Activated CD4-positive, CD25-positive, alpha-beta regulatory T cell treated with anti-CD3 and anti-CD28 coated beads, Interleukin-2, amount 50 U/mL, for 24 hours (primary cell): ENCODE data around the gene KRTAP10-10.
A peak's percentile ranks its signal among the peaks of the same experiment; 100 is the strongest.
"Not testable (repeated sequence)": the region's sequence is repeated elsewhere in the genome, so short reads cannot be mapped to it uniquely, and the experiment has no call there.

Source experiments
- ATAC-seq, 2 donors: fragments of 150-1000 bp; cut with Tn5 transposase; one replicate each; pipeline ENCODE4 v1.10.0; 2021; ENCODE audit warnings: mild to moderate bottlenecking in 1 of 2, moderate library complexity in 1 of 2

Gene KRTAP10-10

GRCh38 chr21:44603109-44603875, 33.9 kb upstream of the KRTAP10-10 start:
- no peak for ATAC-seq

GRCh38 chr21:44603911-44604310, 33.2 kb upstream of the KRTAP10-10 start:
- no peak for ATAC-seq

- ATAC-seq = no peak
These were observed 30.7 kb upstream of the KRTAP10-10 start for GRCh38 chr21:44606495-44606894.

- ATAC-seq = no peak
These were observed 28.0 kb upstream of the KRTAP10-10 start for GRCh38 chr21:44609193-44609592.

GRCh38 chr21:44610157-44610843, 26.9 kb upstream of the KRTAP10-10 start:
- ATAC-seq = not testable (repeated sequence)

- ATAC-seq = no peak
These were observed 25.6 kb upstream of the KRTAP10-10 start for GRCh38 chr21:44611551-44611950.

- ATAC-seq = no peak
These were observed 25.1 kb upstream of the KRTAP10-10 start, which contains the start of gene KRTAP10-8 for GRCh38 chr21:44612029-44612486. TSS of gene KRTAP10-8 (plus strand) at chr21:44612079. CDS start at chr21:44612101, 22 bp downstream.

- no peak for ATAC-seq
These were observed 24.4 kb upstream of the KRTAP10-10 start for GRCh38 chr21:44612669-44613229.

GRCh38 chr21:44613386-44614155, 23.6 kb upstream of the KRTAP10-10 start:
- no peak for ATAC-seq

GRCh38 chr21:44614161-44614631, 23.0 kb upstream of the KRTAP10-10 start:
- no peak for ATAC-seq

- no peak for ATAC-seq
These were observed 22.2 kb upstream of the KRTAP10-10 start for GRCh38 chr21:44614961-44615391.

GRCh38 chr21:44615466-44615865, 21.7 kb upstream of the KRTAP10-10 start:
- no peak for ATAC-seq

- no peak for ATAC-seq
These were observed 21.1 kb upstream of the KRTAP10-10 start for GRCh38 chr21:44615911-44616590.

- ATAC-seq = no peak
These were observed 20.6 kb upstream of the KRTAP10-10 start for GRCh38 chr21:44616591-44616926.

- ATAC-seq = no peak
These were observed 20.1 kb upstream of the KRTAP10-10 start for GRCh38 chr21:44617071-44617501.

- peak; percentile 17 to 31 for ATAC-seq
These were observed 18.7 kb upstream of the KRTAP10-10 start for GRCh38 chr21:44618504-44618903.

- ATAC-seq = peak; percentile 98 to 100
These were observed 18.2 kb upstream of the KRTAP10-10 start for GRCh38 chr21:44618909-44619308.

- ATAC-seq = no peak
These were observed 17.3 kb upstream of the KRTAP10-10 start for GRCh38 chr21:44619886-44620285.

GRCh38 chr21:44623575-44623974, 13.6 kb upstream of the KRTAP10-10 start:
- no peak for ATAC-seq

- no peak for ATAC-seq
These were observed 11.4 kb upstream of the KRTAP10-10 start for GRCh38 chr21:44625756-44626155.

GRCh38 chr21:44626262-44626661, 10.9 kb upstream of the KRTAP10-10 start:
- ATAC-seq = no peak

GRCh38 chr21:44626673-44627143, 10.4 kb upstream of the KRTAP10-10 start, which contains the start of gene KRTAP10-9:
TSS of gene KRTAP10-9 (plus strand) at chr21:44627093. CDS start at chr21:44627172, 79 bp downstream.
- ATAC-seq = no peak
